ENCODE data around the gene CFAP58.

- TF ChIP-seq TAF1 (IDR thresholded peaks at IDR 0.05; ENCODE audit: borderline replicate concordance, low read depth, low read length), result no peak
- no peak for TF ChIP-seq POLR2A (IDR thresholded peaks at IDR 0.05; ENCODE audit: low read depth, low read length)
These were observed 5.0 kb upstream of the CFAP58 start for GRCh38 chr10:104348601-104349000.

Measured in GM12892 (cell line).